WTC11 (cell line): ENCODE data around the gene ANO8. TPM values are rescaled to one million over a fixed set of nuclear protein-coding genes. Genes with fewer than 3 reads are reported as not detected.

Source experiments
- ATAC-seq: fragments of 200-7000 bp; cut with Tn5 transposase; 2 replicates; pipeline ENCODE4 v1.10.0; 2021; ENCODE audit warnings: mild to moderate bottlenecking, moderate library complexity
- CTCF ChIA-PET: fragments of 300-600 bp; sonication (Branson Sonifier 250); formaldehyde crosslinking; loops from one replicate; lab custom pipeline; 2021; ENCODE audit warnings: antibody characterized with exemption; lab: Charles Lee
- POLR2A ChIA-PET: fragments of 350-600 bp; sonication (Branson Sonifier 250); formaldehyde crosslinking; loops from one replicate; lab custom pipeline; 2021; ENCODE audit warnings: antibody characterized with exemption; lab: Charles Lee
- DNase-seq: peaks from one replicate; pipeline ENCODE4 v3.0.0; 2021; ENCODE audit warnings: low spot score
- H3K27ac Mint-ChIP-seq: 2 replicates; pipeline ENCODE4 v1.8.0; 2021; ENCODE audit warnings: mixed read lengths
- H3K27me3 Mint-ChIP-seq: 2 replicates; pipeline ENCODE4 v1.8.0; 2021; ENCODE audit warnings: low read depth, mild to moderate bottlenecking, moderate library complexity, mixed read lengths
- H3K36me3 Mint-ChIP-seq: 2 replicates; pipeline ENCODE4 v1.8.0; 2021; ENCODE audit warnings: mixed read lengths
- H3K4me1 Mint-ChIP-seq: 2 replicates; pipeline ENCODE4 v1.8.0; 2022; ENCODE audit warnings: mixed read lengths
- H3K4me3 Mint-ChIP-seq: 2 replicates; pipeline ENCODE4 v1.8.0; 2021; ENCODE audit warnings: mild to moderate bottlenecking, moderate library complexity, mixed read lengths
- H3K9me3 Mint-ChIP-seq: 2 replicates; pipeline ENCODE4 v1.8.0; 2021; ENCODE audit warnings: mixed read lengths
- E2F1 ChIP-seq: sonication (generic); formaldehyde crosslinking; IDR thresholded peaks from 2 replicates; pipeline ENCODE4 v1.8.0; 2022; ENCODE audit warnings: mild to moderate bottlenecking, missing genetic modification reagents
- ELF4 ChIP-seq: sonication (generic); formaldehyde crosslinking; IDR thresholded peaks from 2 replicates; pipeline ENCODE4 v1.8.1; 2022; ENCODE audit warnings: low read depth, mild to moderate bottlenecking, moderate library complexity, missing genetic modification reagents
- EMX1 ChIP-seq: fragments of 250-450 bp; sonication (Bioruptor Pico); IDR thresholded peaks from 2 replicates; pipeline ENCODE4 v1.8.0; 2021; ENCODE audit warnings: mild to moderate bottlenecking
- ESRRA ChIP-seq: sonication (generic); formaldehyde crosslinking; IDR thresholded peaks from 2 replicates; pipeline ENCODE4 v1.8.1; 2022; ENCODE audit warnings: mild to moderate bottlenecking, missing genetic modification reagents, borderline replicate concordance
- ETV6 ChIP-seq: sonication (generic); formaldehyde crosslinking; IDR thresholded peaks from 2 replicates; pipeline ENCODE4 v1.8.1; 2022; ENCODE audit warnings: mild to moderate bottlenecking, missing genetic modification reagents
- FOXP4 ChIP-seq: sonication (generic); formaldehyde crosslinking; IDR thresholded peaks from 2 replicates; pipeline ENCODE4 v1.8.0; 2022; ENCODE audit warnings: mild to moderate bottlenecking, missing genetic modification reagents
- MXD4 ChIP-seq: fragments of 250-450 bp; sonication (Bioruptor Pico); IDR thresholded peaks from 2 replicates; pipeline ENCODE4 v1.8.0; 2021; ENCODE audit warnings: mild to moderate bottlenecking, moderate library complexity, borderline replicate concordance
- MYBL2 ChIP-seq: sonication (generic); formaldehyde crosslinking; IDR thresholded peaks from 2 replicates; pipeline ENCODE4 v1.8.1; 2023; ENCODE audit warnings: mild to moderate bottlenecking, moderate library complexity, missing genetic modification reagents
- NFATC4 ChIP-seq: fragments of 250-450 bp; sonication (Bioruptor Pico); IDR thresholded peaks from 2 replicates; pipeline ENCODE4 v1.9.0; 2021; ENCODE audit warnings: mild to moderate bottlenecking
- NFYB ChIP-seq: sonication (generic); formaldehyde crosslinking; conservative IDR thresholded peaks from 2 replicates; pipeline ENCODE4 v1.8.0; 2022; ENCODE audit warnings: low read depth, missing genetic modification reagents
- NR1H2 ChIP-seq: sonication (generic); formaldehyde crosslinking; IDR thresholded peaks from 2 replicates; pipeline ENCODE4 v1.9.0; 2021; ENCODE audit warnings: mild to moderate bottlenecking, moderate library complexity, missing genetic modification reagents
- RELA ChIP-seq: sonication (generic); formaldehyde crosslinking; IDR thresholded peaks from 2 replicates; pipeline ENCODE4 v1.8.1; 2022; ENCODE audit warnings: missing genetic modification reagents, mild to moderate bottlenecking, borderline replicate concordance
- SMAD4 ChIP-seq: sonication (generic); formaldehyde crosslinking; IDR thresholded peaks from 2 replicates; pipeline ENCODE4 v1.8.0; 2022; ENCODE audit warnings: mild to moderate bottlenecking, missing genetic modification reagents
- STAT6 ChIP-seq: sonication (generic); formaldehyde crosslinking; conservative IDR thresholded peaks from 2 replicates; pipeline ENCODE4 v1.8.1; 2023; ENCODE audit warnings: mild to moderate bottlenecking, low read depth, missing genetic modification reagents, moderate library complexity
- ZMAT4 ChIP-seq: fragments of 250-450 bp; sonication (Bioruptor Pico); IDR thresholded peaks from 2 replicates; pipeline ENCODE4 v1.9.0; 2021; ENCODE audit warnings: mild to moderate bottlenecking
- ZNF263 ChIP-seq: sonication (generic); formaldehyde crosslinking; IDR thresholded peaks from 2 replicates; pipeline ENCODE4 v1.8.1; 2022; ENCODE audit warnings: low read depth, mild to moderate bottlenecking, moderate library complexity, missing genetic modification reagents
- total RNA-seq: library from RNA; stranded (reverse); gene quantifications from 3 replicates; pipeline ENCODE4 v1.2.3, GENCODE V29; 2021
- TF ChIP-seq, protein P1 (sequence below): sonication (generic); formaldehyde crosslinking; IDR thresholded peaks from 2 replicates; pipeline ENCODE4 v1.8.0; 2022; ENCODE audit warnings: missing genetic modification reagents
- TF ChIP-seq, protein P2 (sequence below): fragments of 250-450 bp; sonication (Bioruptor Pico); IDR thresholded peaks from 2 replicates; pipeline ENCODE4 v1.9.0; 2021; ENCODE audit warnings: moderate library complexity, mild to moderate bottlenecking, inconsistent platforms, borderline replicate concordance
- TF ChIP-seq, protein P3 (sequence below): fragments of 250-450 bp; sonication (Bioruptor Pico); IDR thresholded peaks from 2 replicates; pipeline ENCODE4 v1.8.0; 2021; ENCODE audit warnings: mild to moderate bottlenecking
- TF ChIP-seq, protein P4 (sequence below): sonication (generic); formaldehyde crosslinking; IDR thresholded peaks from 2 replicates; pipeline ENCODE4 v1.8.1; 2022; ENCODE audit warnings: low read depth, missing genetic modification reagents, borderline replicate concordance

The ANO8 gene
- total RNA-seq, 1 experiment from 2014 or later: 32.6 TPM

GRCh38 chr19:17305517-17306284, 29.0 kb downstream of the ANO8 start, which contains the start of gene MRPL34 (continued):
- TF ChIP-seq, protein P1, sequence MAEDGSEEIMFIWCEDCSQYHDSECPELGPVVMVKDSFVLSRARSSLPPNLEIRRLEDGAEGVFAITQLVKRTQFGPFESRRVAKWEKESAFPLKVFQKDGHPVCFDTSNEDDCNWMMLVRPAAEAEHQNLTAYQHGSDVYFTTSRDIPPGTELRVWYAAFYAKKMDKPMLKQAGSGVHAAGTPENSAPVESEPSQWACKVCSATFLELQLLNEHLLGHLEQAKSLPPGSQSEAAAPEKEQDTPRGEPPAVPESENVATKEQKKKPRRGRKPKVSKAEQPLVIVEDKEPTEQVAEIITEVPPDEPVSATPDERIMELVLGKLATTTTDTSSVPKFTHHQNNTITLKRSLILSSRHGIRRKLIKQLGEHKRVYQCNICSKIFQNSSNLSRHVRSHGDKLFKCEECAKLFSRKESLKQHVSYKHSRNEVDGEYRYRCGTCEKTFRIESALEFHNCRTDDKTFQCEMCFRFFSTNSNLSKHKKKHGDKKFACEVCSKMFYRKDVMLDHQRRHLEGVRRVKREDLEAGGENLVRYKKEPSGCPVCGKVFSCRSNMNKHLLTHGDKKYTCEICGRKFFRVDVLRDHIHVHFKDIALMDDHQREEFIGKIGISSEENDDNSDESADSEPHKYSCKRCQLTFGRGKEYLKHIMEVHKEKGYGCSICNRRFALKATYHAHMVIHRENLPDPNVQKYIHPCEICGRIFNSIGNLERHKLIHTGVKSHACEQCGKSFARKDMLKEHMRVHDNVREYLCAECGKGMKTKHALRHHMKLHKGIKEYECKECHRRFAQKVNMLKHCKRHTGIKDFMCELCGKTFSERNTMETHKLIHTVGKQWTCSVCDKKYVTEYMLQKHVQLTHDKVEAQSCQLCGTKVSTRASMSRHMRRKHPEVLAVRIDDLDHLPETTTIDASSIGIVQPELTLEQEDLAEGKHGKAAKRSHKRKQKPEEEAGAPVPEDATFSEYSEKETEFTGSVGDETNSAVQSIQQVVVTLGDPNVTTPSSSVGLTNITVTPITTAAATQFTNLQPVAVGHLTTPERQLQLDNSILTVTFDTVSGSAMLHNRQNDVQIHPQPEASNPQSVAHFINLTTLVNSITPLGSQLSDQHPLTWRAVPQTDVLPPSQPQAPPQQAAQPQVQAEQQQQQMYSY (CRISPR knock-in tag): no peak
- TF ChIP-seq ZNF263: no peak
- TF ChIP-seq, protein P2, sequence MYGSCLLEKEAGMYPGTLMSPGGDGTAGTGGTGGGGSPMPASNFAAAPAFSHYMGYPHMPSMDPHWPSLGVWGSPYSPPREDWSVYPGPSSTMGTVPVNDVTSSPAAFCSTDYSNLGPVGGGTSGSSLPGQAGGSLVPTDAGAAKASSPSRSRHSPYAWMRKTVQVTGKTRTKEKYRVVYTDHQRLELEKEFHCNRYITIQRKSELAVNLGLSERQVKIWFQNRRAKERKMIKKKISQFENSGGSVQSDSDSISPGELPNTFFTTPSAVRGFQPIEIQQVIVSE (CRISPR knock-in tag): no peak
- TF ChIP-seq, all 79 proteins: peak for 20

DNA sequence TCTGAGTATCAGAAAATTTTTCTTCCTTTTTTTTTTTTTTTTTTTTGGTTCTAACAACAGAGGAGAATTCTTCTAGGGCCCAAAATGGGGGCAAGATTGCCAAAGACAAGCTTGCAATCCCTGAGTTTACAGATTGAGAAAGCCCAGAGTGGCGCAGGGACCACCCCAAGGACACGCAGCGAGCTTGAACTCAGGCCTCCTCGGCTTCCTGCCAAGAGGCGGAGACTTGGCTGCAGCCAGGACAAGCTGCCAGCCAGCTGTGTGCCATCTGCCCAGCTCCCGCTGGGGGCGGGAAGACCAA, 29.5 kb downstream of the ANO8 start:
- Mint-ChIP-seq H3K4me3 (peak overlapping the region; percentile 89), H3K9me3 (no peaks in the 10 kb centered on the region), H3K27me3 (no peaks in the 10 kb centered on the region), H3K36me3 (peaks cover 4% of the 10 kb centered on the region), H3K4me1 (peaks cover 41% of the 10 kb centered on the region), H3K27ac (peak overlapping the region; percentile 81; the same call in 1 of the 2 replicates)
- ATAC-seq (no peak), DNase-seq (no peak)
- POLR2A ChIA-PET: interaction anchor here (0.5 to 1.3 kb wide), 8 partner anchors 9 to 100 kb away, joined by 3 to 17 read pairs (median 6); partner anchors contain the start of gene BST2
- CTCF ChIA-PET: interaction anchor here (0.5 to 3.1 kb wide), 24 partner anchors 9 to 272 kb away, joined by 3 to 60 read pairs (median 5); partner anchors contain the start of genes ANKLE1, BABAM1 and USE1
- TF ChIP-seq, protein P3, sequence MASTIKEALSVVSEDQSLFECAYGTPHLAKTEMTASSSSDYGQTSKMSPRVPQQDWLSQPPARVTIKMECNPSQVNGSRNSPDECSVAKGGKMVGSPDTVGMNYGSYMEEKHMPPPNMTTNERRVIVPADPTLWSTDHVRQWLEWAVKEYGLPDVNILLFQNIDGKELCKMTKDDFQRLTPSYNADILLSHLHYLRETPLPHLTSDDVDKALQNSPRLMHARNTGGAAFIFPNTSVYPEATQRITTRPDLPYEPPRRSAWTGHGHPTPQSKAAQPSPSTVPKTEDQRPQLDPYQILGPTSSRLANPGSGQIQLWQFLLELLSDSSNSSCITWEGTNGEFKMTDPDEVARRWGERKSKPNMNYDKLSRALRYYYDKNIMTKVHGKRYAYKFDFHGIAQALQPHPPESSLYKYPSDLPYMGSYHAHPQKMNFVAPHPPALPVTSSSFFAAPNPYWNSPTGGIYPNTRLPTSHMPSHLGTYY (CRISPR knock-in tag): no peak
- TF ChIP-seq MXD4 (CRISPR knock-in tag) (no peak), E2F1 (no peak), FOXP4 (peak; percentile 66), ZMAT4 (no peak), NR1H2 (CRISPR knock-in tag) (no peak), RELA (CRISPR knock-in tag) (no peak), NFYB (no peak), EMX1 (CRISPR knock-in tag) (no peak), ELF4 (CRISPR knock-in tag) (no peak), NFATC4 (no peak), ETV6 (CRISPR knock-in tag) (no peak), MYBL2 (CRISPR knock-in tag) (peak; percentile 20; the same call in 1 of the 2 replicates), SMAD4 (CRISPR knock-in tag) (no peak), ESRRA (CRISPR knock-in tag) (no peak), STAT6 (CRISPR knock-in tag) (no peak)
- TF ChIP-seq, protein P2 (CRISPR knock-in tag): no peak
- TF ChIP-seq, protein P4, sequence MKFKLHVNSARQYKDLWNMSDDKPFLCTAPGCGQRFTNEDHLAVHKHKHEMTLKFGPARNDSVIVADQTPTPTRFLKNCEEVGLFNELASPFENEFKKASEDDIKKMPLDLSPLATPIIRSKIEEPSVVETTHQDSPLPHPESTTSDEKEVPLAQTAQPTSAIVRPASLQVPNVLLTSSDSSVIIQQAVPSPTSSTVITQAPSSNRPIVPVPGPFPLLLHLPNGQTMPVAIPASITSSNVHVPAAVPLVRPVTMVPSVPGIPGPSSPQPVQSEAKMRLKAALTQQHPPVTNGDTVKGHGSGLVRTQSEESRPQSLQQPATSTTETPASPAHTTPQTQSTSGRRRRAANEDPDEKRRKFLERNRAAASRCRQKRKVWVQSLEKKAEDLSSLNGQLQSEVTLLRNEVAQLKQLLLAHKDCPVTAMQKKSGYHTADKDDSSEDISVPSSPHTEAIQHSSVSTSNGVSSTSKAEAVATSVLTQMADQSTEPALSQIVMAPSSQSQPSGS (CRISPR knock-in tag): no peak
